HCT116 (cell line): Measurements from ENCODE around the gene TCERG1L.

Experiments
- ATF3 ChIP-seq: IDR thresholded peaks from 2 replicates; pipeline ENCODE4 v1.6.1; 2012
- CTCF ChIP-seq, 3 experiments: fragments of 200-600 bp in 1 of 3; sonication (generic) in 1 of 3; IDR thresholded peaks in 2 of 3; conservative IDR thresholded peaks in 1 of 3; 2 replicates each; pipeline ENCODE4 v1.5.1; 2012 to 2017; ENCODE audit warnings: low read depth in 2 of 3, low read length in 2 of 3, antibody characterized with exemption in 1 of 3, borderline replicate concordance in 1 of 3, control low read depth in 1 of 3, mild to moderate bottlenecking in 1 of 3, mixed read lengths in 1 of 3, mixed run types in 1 of 3, moderate library complexity in 1 of 3; ENCODE audit not compliant: insufficient read depth in 1 of 3
- EZH2 ChIP-seq: fragments of 200-600 bp; sonication (generic); IDR thresholded peaks from 2 replicates; pipeline ENCODE4 v1.6.1; 2017; ENCODE audit warnings: antibody characterized with exemption, mixed run types
- JUND ChIP-seq: IDR thresholded peaks from 2 replicates; pipeline ENCODE4 v1.6.1; 2012
- MAX ChIP-seq: IDR thresholded peaks from 2 replicates; pipeline ENCODE4 v1.6.1; 2012
- POLR2A ChIP-seq: IDR thresholded peaks from 2 replicates; pipeline ENCODE4 v1.7.0; 2011; ENCODE audit warnings: borderline replicate concordance; ENCODE audit not compliant: insufficient read depth, insufficient read length; ENCODE audit errors: extremely low read depth
- POLR2AphosphoS5 ChIP-seq: IDR thresholded peaks from 2 replicates; pipeline ENCODE4 v1.6.1; 2011; ENCODE audit warnings: mild to moderate bottlenecking, low read depth, low read length, moderate library complexity
- RAD21 ChIP-seq: IDR thresholded peaks from 2 replicates; pipeline ENCODE4 v1.6.1; 2012; ENCODE audit warnings: low read depth, mild to moderate bottlenecking
- REST ChIP-seq: IDR thresholded peaks from 2 replicates; pipeline ENCODE4 v1.6.1; 2012; ENCODE audit warnings: low read depth
- TCF7L2 ChIP-seq: IDR thresholded peaks from 2 replicates; pipeline ENCODE4 v1.7.0; 2011; ENCODE audit warnings: borderline replicate concordance, inconsistent platforms; ENCODE audit not compliant: insufficient read depth, insufficient read length; ENCODE audit errors: extremely low read depth
- YY1 ChIP-seq: IDR thresholded peaks from 2 replicates; pipeline ENCODE4 v1.6.1; 2011; ENCODE audit warnings: low read length, low read depth, moderate library complexity, mild to moderate bottlenecking; ENCODE audit not compliant: insufficient replicate concordance; ENCODE audit errors: extremely low read depth

GRCh38 chr10:131144196-131144595 is 167.3 kb downstream of the TCERG1L start:
- TF ChIP-seq CTCF (IDR thresholded peaks at IDR 0.05 in 2 of 3, conservative IDR thresholded peaks at IDR 0.05 in 1 of 3; ENCODE audit: borderline replicate concordance in 1 of 3, insufficient read depth in 1 of 3, low read depth in 2 of 3, low read length in 2 of 3) (no peak), POLR2A (no peak), EZH2 (no peak), POLR2AphosphoS5 (no peak), REST (no peak), JUND (no peak), MAX (no peak), ATF3 (no peak), RAD21 (no peak), TCF7L2 (no peak), YY1 (no peak)
